GM19395 (cell line): ENCODE data around the gene COX17.

Source experiments
- ATAC-seq: cut with Tn5 transposase; IDR thresholded peaks from one replicate; pipeline ENCODE4 v1.9.1; 2021; ENCODE audit warnings: mild to moderate bottlenecking, moderate library complexity; ENCODE audit not compliant: unreplicated experiment

Gene COX17

DNA sequence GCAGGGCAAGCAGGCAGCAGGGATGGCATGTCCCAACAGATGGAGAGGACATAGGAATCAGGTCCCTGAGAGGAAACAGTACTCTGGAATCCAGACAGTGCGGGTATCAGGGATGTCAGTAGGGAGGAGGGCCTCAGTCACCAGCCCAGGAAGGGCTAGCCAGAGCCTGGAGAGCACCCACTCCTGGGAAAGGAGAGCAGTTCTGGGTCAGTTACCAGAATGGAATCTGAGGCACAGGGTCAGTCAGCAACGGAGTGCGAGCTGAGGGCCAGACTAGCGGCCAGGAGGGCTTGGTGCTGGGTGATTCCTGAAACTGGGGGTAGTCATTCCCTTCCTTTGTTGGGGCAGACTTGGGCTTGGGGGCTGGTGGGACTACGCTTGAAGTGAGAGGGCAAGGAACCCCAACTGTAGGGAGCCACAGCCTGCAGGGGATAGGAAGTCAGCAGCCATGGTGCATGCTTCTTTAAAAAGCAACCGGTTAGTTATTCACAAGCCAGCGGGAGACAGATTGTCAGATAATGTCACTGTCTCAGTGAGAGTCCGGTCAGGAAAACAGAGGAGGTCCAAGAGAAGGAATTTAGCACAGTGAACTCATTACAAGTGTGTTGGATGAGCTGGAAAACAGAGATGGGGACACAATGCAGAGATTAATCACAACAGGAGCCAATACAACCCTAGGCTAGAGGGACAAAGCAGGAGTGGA lies 51.6 kb downstream of the COX17 start:
- no peak for ATAC-seq

DNA sequence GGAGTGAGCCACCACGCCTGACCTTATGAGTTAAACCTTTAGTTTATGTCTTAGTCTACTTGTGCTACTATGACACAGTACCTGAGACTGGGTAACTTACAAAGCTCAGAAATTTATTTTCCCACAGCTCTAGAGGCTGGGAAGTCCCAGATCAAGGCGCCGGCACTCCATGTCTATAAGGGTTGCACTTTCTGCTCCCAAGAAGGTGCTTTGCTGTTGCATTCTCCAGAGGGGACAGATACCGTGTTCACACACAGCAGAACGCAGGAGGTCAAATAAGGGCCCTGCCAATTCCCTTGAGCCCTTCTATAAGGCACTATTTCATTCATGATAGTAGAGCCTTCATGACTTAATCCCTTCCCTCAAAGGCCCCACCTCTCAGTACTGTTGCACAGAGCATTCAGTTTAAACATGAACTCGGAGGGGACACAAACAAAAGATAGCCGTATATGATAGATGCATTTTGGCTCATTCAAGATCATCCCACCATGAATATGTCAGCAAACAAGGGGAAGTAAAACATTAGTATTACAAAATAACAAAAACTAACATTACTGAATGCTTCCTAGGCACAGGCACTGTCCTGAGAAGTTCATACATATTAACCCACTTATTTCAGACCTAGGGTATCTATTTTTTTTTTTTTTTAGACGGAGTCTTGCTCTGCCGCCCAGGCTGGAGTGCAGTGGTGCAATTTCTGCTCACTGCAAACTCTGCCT lies 53.0 kb downstream of the COX17 start:
- no peak for ATAC-seq

DNA sequence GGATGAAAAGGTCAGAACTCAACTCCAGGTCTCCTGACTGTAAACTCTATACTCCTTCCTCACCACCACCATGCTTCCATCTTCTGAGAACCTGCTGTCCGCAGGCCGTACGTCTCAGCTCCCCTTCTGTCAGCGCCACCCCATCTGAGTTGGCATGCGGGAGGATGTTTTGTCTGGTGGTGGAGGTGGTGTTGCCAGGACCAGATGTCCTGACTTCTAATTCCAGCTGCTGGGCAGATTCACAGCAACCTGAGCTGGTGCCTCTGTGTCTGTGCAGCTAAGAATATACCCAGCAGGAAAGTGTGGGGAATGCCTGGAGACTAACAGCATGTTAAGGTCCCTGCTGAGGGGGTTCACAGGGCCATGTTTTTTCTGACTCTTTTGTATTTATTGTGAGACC lies 56.3 kb downstream of the COX17 start:
- no peak for ATAC-seq
